Muscle of arm (tissue), 12 donors: Measurements from ENCODE around the gene ETV2. TPM values are rescaled to one million over a fixed set of nuclear protein-coding genes. Genes with fewer than 3 reads are reported as not detected.
"Not testable (repeated sequence)": the region's sequence is repeated elsewhere in the genome, so short reads cannot be mapped to it uniquely, and the experiment has no call there.

Experiments used
- DNase-seq: peaks from one replicate; pipeline ENCODE4 v3.0.0-alpha.2; 2013
- polyA plus RNA-seq, 12 donors: library from polyadenylated mRNA; unstranded; fragments of 120-200 nt; gene quantifications; one replicate each; pipeline ENCODE4 v1.2.1, GENCODE V29; 2013; ENCODE audit not compliant: insufficient read length in 12 of 12

ETV2 gene
- polyA plus RNA-seq, 12 donors, result 1.2 to 4.3 (median 1.9) TPM; not detected in 2

GRCh38 chr19:35655600-35655999 is 14.1 kb downstream of the ETV2 start:
- DNase-seq, result no peak

DNA sequence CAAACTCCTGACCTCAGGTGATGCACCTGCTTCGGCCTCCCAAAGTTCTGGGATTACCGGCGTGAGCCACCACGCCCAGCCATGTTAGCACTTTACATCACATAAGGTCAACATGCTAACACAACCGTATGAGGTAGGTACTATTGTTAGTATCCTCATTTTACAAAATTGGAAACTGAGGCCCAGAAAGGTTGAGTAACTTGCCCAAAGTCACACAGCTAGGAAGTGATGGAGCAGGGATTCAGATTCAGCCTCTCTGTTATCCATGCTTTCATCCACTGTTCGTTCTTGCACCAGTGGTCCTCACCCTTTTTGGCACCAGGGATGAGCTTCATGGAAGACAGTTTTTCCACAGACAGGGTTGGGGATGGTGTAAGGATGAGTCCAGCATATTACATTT is 15.2 kb downstream of the ETV2 start:
- no peak for DNase-seq

DNA sequence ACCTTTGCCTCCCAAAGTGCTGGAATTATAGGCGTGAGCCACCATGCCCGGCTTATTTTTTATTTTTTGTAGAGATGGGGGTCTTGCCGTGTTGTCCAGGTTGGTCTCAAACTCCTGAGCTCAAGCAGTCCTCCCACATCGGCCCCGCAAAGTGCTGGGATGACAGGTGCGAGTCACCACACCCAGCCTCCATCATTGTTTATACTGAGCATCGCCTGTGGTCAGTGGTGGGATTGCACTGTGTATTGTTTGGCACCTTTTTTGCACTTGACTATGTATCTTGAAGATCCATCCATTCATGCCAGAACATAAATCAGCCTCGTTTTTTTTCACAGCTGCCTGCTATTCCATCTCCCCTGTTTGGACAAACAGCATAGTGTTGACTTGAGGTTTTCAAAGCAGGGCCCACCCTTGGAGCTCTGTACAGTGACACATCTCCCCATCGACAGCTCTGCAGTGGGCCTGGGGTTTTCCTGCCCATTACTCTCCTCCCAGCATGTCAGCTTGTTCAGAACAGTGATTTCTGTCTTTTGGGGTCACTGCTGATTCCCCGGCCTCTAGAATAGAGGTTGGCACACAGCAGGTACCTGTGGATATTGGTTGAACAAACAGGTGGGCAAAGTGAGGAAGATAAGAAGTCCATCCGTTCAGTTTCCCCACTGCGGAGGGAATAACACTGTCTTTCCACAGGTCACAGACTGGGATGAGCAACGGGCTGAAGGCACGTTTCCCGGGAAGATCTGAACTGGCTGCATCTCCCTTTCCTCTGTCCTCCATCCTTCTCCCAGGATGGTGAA is 16.6 kb downstream of the ETV2 start:
- no peak for DNase-seq

DNA sequence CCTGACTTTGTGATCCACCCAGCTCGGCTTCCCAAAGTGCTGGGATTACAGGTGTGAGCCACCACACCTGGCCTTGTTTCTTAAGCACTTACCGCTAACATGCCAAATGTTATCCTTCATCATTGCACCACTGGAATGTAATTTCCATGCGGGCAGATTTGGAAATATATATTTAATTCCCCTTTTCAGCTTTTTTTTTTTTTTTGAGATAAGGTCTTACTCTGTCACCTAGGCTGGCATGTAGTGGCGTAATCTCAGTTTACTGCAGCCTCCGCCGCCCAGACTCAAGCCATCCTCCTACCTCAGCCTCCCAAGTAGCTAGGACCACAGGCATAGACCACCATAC is 20.4 kb downstream of the ETV2 start:
- DNase-seq, result no peak

- DNase-seq, result no peak
These were observed 22.4 kb downstream of the ETV2 start for GRCh38 chr19:35663981-35664380.

DNA sequence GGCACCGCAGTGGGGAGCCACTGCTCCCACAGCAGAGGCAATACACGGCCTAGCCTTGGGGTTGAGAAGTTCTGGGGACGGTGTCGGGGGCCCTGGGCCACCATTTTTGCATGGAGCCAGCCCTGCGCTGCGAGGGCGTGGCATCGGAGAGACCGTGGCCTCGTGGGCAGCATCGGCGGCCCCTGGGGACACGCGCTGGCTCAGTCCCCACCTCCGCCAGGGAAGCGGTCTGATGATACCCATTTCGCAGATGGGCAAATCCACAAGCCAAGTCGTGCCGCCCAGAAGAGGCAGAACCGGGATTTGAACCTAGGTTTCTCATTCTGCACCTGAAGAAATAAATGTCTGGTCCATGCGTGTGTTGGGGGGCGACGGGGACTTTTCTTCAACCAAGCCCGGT is 23.6 kb downstream of the ETV2 start:
- no peak for DNase-seq

DNA sequence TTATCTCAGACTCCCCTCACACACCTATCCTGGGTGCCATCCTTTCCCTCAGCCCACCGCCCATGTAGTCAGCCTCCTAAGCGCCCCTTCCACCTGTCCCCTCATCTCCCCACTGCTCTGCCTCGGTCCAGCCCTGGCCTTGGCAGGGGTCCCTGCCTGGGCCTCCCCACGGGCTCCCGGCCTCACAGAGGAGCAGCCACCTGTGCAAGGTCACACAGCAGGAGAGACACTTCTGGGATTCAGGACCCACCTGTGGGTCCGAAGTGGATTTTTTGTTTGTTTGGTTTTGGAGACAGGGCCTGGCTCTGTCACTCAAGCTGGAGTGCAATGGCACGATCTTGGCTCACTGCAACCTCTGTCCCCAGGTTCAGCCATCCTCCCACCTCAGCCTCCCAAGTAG is 24.1 kb downstream of the ETV2 start:
- no peak for DNase-seq

DNA sequence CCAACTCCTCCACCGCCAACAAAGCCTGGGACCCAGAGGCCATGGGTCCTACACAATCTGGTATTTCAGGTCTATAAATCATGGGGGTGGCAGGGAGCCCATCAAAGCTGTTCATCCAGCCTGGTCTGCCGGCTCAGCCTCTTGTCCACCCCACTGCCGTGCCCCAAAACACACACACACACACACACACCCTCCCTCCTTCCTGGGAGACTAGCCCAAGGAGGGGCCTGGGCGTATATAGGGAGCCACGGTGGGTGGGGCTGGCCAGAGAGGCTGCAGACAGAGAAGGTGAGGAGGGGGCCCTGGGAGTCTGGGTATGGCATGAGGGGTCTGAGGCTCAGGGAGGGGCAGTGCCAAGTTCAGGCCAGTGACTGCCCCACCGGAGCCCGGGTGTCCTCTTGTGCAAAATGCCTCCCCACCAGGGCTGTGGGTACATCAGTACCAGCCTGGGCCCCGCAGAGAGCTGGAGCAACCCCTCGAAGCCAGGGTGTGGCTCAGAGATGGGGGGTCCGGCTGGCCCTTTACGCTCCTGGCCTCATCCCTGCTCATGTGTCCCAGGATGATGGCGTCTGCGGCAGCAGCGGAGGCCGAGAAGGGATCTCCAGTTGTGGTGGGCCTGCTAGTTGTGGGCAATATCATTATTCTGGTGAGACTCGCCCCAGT is 24.8 kb downstream of the ETV2 start, which contains the start of gene UPK1A:
UPK1A (plus strand) TSS at position 267 of the 663 bp plus-strand sequence; CDS start at position 563, 296 bp downstream.
- DNase-seq, result no peak

DNA sequence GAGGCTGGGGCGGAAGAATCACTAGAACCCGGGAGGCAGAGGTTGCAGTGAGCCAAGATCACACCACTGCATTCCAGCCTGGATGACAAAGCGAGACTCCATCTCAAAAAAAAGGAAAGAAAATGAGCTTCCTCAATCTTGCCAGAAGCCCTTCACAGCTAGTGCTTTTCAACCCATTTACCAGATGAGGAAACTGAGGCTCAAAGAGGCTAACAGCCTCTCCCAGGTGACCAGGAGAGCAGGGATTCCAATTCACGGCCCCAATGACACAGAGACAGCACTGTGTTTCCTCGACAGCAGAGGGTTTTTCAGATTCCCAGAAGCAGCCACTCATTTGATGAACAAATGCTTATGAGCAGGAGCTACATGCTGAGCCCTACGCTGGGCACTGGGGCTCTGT is 28.0 kb downstream of the ETV2 start:
- no peak for DNase-seq

- no peak for DNase-seq
These were observed 28.4 kb downstream of the ETV2 start for GRCh38 chr19:35669974-35670373.

DNA sequence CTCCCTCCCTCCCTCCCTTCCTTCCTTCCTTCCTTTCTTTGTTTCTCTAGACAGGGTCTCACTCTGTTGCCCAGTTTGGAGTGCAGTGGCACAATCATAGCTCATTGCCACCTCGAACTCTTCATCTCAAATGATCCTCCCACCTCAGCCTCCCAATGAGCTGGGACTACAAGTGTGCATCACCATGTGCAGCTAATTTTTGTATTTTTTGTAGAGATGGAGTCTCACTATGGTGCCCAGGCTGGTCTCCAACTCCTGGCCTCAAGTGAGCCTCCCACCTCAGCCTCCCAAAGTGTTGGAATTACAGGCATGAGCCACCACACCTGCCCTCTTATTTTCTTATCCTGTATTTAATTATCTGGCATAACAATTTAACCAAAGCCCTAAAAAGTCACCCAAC is 29.1 kb downstream of the ETV2 start:
- no peak for DNase-seq

DNA sequence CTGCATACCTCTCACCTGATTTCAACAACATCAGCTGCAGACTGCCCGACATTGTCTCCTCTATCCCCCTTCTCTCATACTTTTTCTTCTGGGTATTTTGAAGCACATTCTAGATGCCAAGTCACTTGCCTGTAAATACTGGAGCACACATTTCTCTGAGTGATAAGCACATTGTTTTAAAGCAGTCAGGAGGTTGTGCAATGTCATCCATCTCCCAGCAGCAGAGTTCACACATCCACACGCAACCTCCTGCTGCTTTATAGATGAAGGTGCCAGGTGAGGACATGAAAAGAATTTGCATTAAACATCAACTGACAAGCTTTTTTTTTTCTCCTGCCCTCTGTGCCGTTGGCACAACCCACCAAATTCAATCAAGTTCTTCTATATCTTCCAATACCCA is 30.3 kb downstream of the ETV2 start:
- no peak for DNase-seq

DNA sequence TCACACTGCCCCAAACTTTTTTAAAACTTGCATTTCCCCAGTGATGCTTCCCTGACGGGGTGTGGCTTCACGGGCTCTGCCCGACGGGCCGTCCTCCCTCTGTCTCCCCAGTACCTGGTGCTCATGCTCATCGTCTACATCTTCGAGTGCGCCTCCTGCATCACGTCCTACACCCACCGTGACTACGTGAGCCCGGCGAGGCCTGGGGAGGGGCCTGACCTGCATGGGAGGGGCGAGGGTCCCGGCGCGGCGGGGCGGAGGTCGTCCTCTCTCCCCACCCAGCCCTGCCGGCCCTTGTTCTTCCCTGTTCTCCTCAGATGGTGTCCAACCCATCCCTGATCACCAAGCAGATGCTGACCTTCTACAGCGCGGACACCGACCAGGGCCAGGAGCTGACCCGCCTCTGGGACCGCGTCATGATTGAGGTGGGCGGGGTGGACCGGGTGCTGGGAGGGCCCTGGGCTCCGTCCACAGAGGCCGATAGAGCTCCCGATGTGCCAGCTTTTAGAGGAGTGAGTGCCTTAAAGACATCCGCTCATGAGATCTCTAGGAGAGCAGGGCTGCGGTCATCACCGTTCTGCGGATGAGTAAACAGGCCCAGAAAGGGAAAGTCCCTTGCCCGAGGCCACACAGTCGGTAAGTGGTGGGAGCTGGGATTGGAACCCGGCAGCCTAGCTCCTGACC is 31.7 kb downstream of the ETV2 start:
- DNase-seq, result no peak

GRCh38 chr19:35675589-35676140 is 34.1 kb downstream of the ETV2 start:
- DNase-seq, result no peak

- no peak for DNase-seq
These were observed 48.3 kb downstream of the ETV2 start for GRCh38 chr19:35689836-35690235.

- not testable (repeated sequence) for DNase-seq
These were observed 49.6 kb downstream of the ETV2 start for GRCh38 chr19:35691106-35691505.

- no peak for DNase-seq
These were observed 50.5 kb downstream of the ETV2 start for GRCh38 chr19:35692010-35692409.

DNA sequence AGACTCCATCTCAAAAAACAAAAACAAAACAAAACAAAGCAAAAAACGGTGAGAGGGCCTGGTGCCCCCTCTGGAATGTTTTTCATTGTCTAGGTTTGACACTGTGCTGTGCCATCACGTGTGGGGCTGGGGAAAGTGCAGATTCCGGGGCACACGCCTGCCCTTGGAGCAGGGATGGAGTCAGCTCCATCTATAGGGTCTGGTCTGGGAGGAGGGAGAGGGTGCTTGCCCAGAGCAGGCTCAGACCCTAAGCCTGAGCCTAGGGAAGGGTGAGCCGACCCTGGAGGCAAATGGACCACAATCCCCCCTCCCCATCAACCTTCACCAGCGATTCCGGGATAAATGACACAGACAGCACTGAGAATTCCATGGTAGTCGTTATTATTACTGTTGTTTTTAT is 51.9 kb downstream of the ETV2 start:
- DNase-seq, result no peak

- DNase-seq, result peak; percentile 84
These were observed 52.5 kb downstream of the ETV2 start for GRCh38 chr19:35693835-35694599.
